Parathyroid adenoma (tissue), 2 donors: ENCODE data around the gene ARHGEF25.
"Not testable (repeated sequence)": the region's sequence is repeated elsewhere in the genome, so short reads cannot be mapped to it uniquely, and the experiment has no call there.

Experiments used
- H2AFZ ChIP-seq: fragments of 300-600 bp; sonication (generic); one replicate; pipeline ENCODE4 v1.7.0; 2017; ENCODE audit warnings: antibody characterized with exemption, mild to moderate bottlenecking
- H3K27ac ChIP-seq: fragments of 300-600 bp; sonication (generic); one replicate; pipeline ENCODE4 v1.7.0; 2017
- H3K27me3 ChIP-seq: fragments of 300-600 bp; sonication (generic); one replicate; pipeline ENCODE4 v1.7.0; 2017; ENCODE audit warnings: low read length; ENCODE audit not compliant: control insufficient read depth, insufficient read depth
- H3K36me3 ChIP-seq: fragments of 300-600 bp; sonication (generic); one replicate; pipeline ENCODE4 v1.7.0; 2017; ENCODE audit warnings: low read length; ENCODE audit not compliant: control insufficient read depth, insufficient read depth
- H3K4me1 ChIP-seq: fragments of 300-600 bp; sonication (generic); one replicate; pipeline ENCODE4 v1.7.0; 2017; ENCODE audit warnings: control low read depth
- H3K4me2 ChIP-seq: fragments of 300-600 bp; sonication (generic); one replicate; pipeline ENCODE4 v1.7.0; 2017; ENCODE audit warnings: low read length
- H3K4me3 ChIP-seq: fragments of 300-600 bp; sonication (generic); one replicate; pipeline ENCODE4 v1.7.0; 2017; ENCODE audit warnings: low read depth, low read length
- H3K79me2 ChIP-seq: fragments of 300-600 bp; sonication (generic); one replicate; pipeline ENCODE4 v1.7.0; 2017; ENCODE audit warnings: control low read depth
- H3K9ac ChIP-seq: fragments of 300-600 bp; sonication (generic); one replicate; pipeline ENCODE4 v1.7.0; 2017; ENCODE audit warnings: mild to moderate bottlenecking
- H3K9me3 ChIP-seq: fragments of 300-600 bp; sonication (generic); one replicate; pipeline ENCODE4 v1.7.0; 2017; ENCODE audit warnings: low read length; ENCODE audit not compliant: control insufficient read depth
- TF ChIP-seq, protein P1 (sequence below): fragments of 300-600 bp; sonication (generic); IDR thresholded peaks from one replicate; pipeline ENCODE4 v1.7.0; 2017; ENCODE audit warnings: antibody characterized with exemption, mild to moderate bottlenecking
- donor health status: primary hyperparathyroidism.

ARHGEF25 gene

DNA sequence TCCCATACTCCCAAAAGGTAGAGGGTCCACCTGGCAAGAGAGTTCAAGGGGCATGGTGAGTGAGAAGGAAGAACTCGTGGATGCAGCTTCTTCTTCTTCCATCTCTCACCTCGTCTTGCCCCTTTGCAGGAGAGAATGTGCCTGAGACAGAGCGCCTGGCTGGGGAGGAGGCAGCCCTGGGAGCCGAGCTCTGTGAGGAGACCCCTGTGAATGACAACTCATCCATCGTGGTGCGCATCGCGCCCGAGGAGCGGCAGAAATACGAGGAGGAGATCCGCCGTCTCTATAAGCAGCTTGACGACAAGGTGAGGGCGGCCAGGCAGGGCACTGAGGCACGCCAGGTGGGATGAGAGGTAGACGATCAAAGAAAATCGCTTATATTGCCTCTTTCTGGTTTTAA, 41.4 kb upstream of the ARHGEF25 start:
- TF ChIP-seq, protein P1, sequence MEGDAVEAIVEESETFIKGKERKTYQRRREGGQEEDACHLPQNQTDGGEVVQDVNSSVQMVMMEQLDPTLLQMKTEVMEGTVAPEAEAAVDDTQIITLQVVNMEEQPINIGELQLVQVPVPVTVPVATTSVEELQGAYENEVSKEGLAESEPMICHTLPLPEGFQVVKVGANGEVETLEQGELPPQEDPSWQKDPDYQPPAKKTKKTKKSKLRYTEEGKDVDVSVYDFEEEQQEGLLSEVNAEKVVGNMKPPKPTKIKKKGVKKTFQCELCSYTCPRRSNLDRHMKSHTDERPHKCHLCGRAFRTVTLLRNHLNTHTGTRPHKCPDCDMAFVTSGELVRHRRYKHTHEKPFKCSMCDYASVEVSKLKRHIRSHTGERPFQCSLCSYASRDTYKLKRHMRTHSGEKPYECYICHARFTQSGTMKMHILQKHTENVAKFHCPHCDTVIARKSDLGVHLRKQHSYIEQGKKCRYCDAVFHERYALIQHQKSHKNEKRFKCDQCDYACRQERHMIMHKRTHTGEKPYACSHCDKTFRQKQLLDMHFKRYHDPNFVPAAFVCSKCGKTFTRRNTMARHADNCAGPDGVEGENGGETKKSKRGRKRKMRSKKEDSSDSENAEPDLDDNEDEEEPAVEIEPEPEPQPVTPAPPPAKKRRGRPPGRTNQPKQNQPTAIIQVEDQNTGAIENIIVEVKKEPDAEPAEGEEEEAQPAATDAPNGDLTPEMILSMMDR = no peak
- H3K4me3 ChIP-seq = no peak overlapping the region
- no peaks in the 10 kb centered on the region for H3K36me3 ChIP-seq
- no peaks in the 10 kb centered on the region for H3K27me3 ChIP-seq
- H3K4me2 ChIP-seq = no peak overlapping the region
- no peak overlapping the region for H2AFZ ChIP-seq
- H3K79me2 ChIP-seq = peaks cover 2% of the 10 kb centered on the region
- H3K9ac ChIP-seq = no peak overlapping the region
- H3K9me3 ChIP-seq = no peaks in the 10 kb centered on the region
- H3K4me1 ChIP-seq = no peaks in the 10 kb centered on the region
- no peak overlapping the region for H3K27ac ChIP-seq

GRCh38 chr12:57570438-57570837, 40.8 kb upstream of the ARHGEF25 start:
- not testable (repeated sequence) for H2AFZ ChIP-seq, H3K27me3 ChIP-seq, H3K27ac ChIP-seq, H3K4me1 ChIP-seq, H3K36me3 ChIP-seq, H3K79me2 ChIP-seq, H3K9me3 ChIP-seq, H3K9ac ChIP-seq, H3K4me3 ChIP-seq, H3K4me2 ChIP-seq

GRCh38 chr12:57571926-57572762, 39.1 kb upstream of the ARHGEF25 start:
- H3K4me3 ChIP-seq = no peak overlapping the region
- no peaks in the 10 kb centered on the region for H3K9me3 ChIP-seq
- no peaks in the 10 kb centered on the region for H3K27me3 ChIP-seq
- no peak overlapping the region for H3K9ac ChIP-seq
- no peaks in the 10 kb centered on the region for H3K36me3 ChIP-seq
- peaks cover 2% of the 10 kb centered on the region for H3K79me2 ChIP-seq
- H3K4me2 ChIP-seq = no peak overlapping the region
- no peak overlapping the region for H2AFZ ChIP-seq
- H3K4me1 ChIP-seq = no peaks in the 10 kb centered on the region
- TF ChIP-seq, protein P1 = no peak
- no peak overlapping the region for H3K27ac ChIP-seq

DNA sequence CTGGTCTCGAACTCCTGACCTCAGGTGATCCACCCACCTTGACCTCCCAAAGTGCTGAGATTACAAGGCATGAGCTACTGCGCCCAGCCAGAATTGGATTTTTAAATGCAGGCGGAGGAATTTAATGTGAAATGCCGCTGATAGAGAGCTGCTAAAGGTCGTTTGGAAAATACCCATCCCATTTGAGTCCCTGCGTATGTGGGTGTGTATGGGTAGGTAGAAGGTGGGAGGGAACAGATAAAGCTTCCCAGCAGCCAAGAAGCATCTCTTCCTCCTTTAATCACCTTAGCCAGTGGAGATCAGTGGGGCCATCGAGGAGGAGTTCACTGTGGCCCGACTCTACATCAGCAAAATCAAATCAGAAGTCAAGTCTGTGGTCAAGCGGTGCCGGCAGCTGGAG, 36.4 kb upstream of the ARHGEF25 start:
- no peaks in the 10 kb centered on the region for H3K36me3 ChIP-seq
- no peaks in the 10 kb centered on the region for H3K4me1 ChIP-seq
- H3K9ac ChIP-seq = no peak overlapping the region
- TF ChIP-seq, protein P1 = no peak
- H3K9me3 ChIP-seq = no peaks in the 10 kb centered on the region
- no peak overlapping the region for H3K4me2 ChIP-seq
- no peak overlapping the region for H3K4me3 ChIP-seq
- no peak overlapping the region for H3K27ac ChIP-seq
- H2AFZ ChIP-seq = no peak overlapping the region
- H3K27me3 ChIP-seq = no peaks in the 10 kb centered on the region
- H3K79me2 ChIP-seq = no peaks in the 10 kb centered on the region

DNA sequence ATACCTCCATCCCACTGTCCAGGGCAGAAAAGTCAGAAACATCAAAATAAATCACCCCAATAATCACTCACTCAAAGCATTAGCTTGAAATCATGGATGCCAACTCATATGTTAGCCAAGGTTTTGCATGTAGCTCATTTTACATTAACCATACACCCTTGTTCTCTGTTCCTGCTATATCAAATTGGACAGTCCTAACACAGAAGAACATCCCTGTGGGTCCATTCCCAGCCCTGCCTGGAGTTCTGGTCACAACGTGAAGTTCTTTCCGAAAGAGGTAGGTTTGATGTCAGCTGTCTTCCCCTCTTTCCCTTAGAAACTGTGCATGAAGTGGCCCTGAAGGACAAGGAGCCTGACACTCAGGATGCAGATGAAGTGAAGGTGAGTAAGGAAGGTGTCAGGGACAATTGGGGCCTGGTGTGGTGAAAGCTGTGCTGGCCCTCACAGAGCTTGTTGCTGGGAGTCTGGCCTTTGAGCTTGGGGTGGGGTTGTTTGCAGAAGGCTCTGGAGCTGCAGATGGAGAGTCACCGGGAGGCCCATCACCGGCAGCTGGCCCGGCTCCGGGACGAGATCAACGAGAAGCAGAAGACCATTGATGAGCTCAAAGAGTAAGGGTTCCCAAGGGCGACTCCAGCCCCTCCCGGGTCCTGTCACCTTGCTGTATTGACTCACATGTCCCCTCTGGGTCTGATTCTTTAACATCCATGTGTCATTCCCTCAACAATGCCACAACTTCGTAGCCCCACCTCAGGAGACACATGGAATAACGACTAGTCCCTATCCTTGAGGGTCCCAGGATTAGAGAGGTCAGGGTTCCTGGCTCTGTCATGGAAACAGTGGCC, 35.2 kb upstream of the ARHGEF25 start:
- TF ChIP-seq, protein P1 = no peak
- no peaks in the 10 kb centered on the region for H3K27me3 ChIP-seq
- H2AFZ ChIP-seq = no peak overlapping the region
- no peaks in the 10 kb centered on the region for H3K9me3 ChIP-seq
- no peak overlapping the region for H3K4me3 ChIP-seq
- no peak overlapping the region for H3K9ac ChIP-seq
- no peaks in the 10 kb centered on the region for H3K36me3 ChIP-seq
- H3K4me1 ChIP-seq = no peaks in the 10 kb centered on the region
- H3K79me2 ChIP-seq = no peaks in the 10 kb centered on the region
- H3K27ac ChIP-seq = no peak overlapping the region
- H3K4me2 ChIP-seq = no peak overlapping the region
